Measurements from ENCODE around the gene CALM3.

GRCh38 chr19:46607448-46607841 is 6.3 kb downstream of the CALM3 start:
- no peak for TF ChIP-seq CTCF (conservative IDR thresholded peaks at IDR 0.05; ENCODE audit: low read length)
- no peak for TF ChIP-seq EZH2phosphoT487 (IDR thresholded peaks at IDR 0.05; ENCODE audit: borderline replicate concordance)

Data from Loucy (cell line).